CD4-positive, alpha-beta T cell (primary cell): Measurements from ENCODE around the gene SMAP1. TPM values are rescaled to one million over a fixed set of nuclear protein-coding genes. Genes with fewer than 3 reads are reported as not detected.

Source experiments
- ATAC-seq: fragments of 200-7000 bp; cut with Tn5 transposase; one replicate; pipeline ENCODE4 v1.10.0; 2022; ENCODE audit warnings: mild to moderate bottlenecking; ENCODE audit not compliant: poor library complexity
- CTCF ChIA-PET: fragments of 350-600 bp; sonication (Branson Sonifier 250); formaldehyde crosslinking; loops from one replicate; lab custom pipeline; 2021; ENCODE audit warnings: antibody characterized with exemption, inconsistent platforms; lab: Charles Lee
- POLR2A ChIA-PET: fragments of 350-600 bp; sonication (Branson Sonifier 250); formaldehyde crosslinking; loops from one replicate; lab custom pipeline; 2021; ENCODE audit warnings: antibody characterized with exemption, inconsistent platforms; lab: Charles Lee
- DNase-seq, 14 experiments: peaks; one replicate each; pipeline ENCODE4 v3.0.0-alpha.2; 2013 to 2020; ENCODE audit warnings: mixed read lengths in 2 of 14
- H3K27ac ChIP-seq, 2 donors: one replicate each; pipeline versions ENCODE4 v1.5.1 to v1.7.0; 2013; ENCODE audit warnings: low read length in 2 of 2, low read depth in 1 of 2, mild to moderate bottlenecking in 1 of 2
- H3K27me3 ChIP-seq, 2 experiments: 1 replicate in 1 of 2; 2 replicates in 1 of 2; pipeline versions ENCODE4 v1.6.1 to v1.7.0; 2013; ENCODE audit warnings: low read length in 2 of 2, control low read depth in 1 of 2, mild to moderate bottlenecking in 1 of 2, moderate library complexity in 1 of 2; ENCODE audit not compliant: insufficient read depth in 2 of 2, control insufficient read depth in 1 of 2
- H3K36me3 ChIP-seq: one replicate; pipeline ENCODE4 v1.6.1; 2013; ENCODE audit warnings: low read length, control low read depth; ENCODE audit not compliant: insufficient read depth
- H3K4me1 ChIP-seq: one replicate; pipeline ENCODE4 v1.6.1; 2013; ENCODE audit warnings: low read length, control low read depth; ENCODE audit not compliant: insufficient read depth
- H3K4me3 ChIP-seq: one replicate; pipeline ENCODE4 v1.5.1; 2013; ENCODE audit warnings: mild to moderate bottlenecking, low read length, moderate library complexity
- H3K9me3 ChIP-seq, 2 experiments: 1 replicate in 1 of 2; 2 replicates in 1 of 2; pipeline versions ENCODE4 v1.6.1 to v1.7.0; 2013; ENCODE audit warnings: low read length in 2 of 2, mild to moderate bottlenecking in 2 of 2, control low read depth in 1 of 2, moderate library complexity in 1 of 2; ENCODE audit not compliant: control insufficient read depth in 1 of 2, insufficient read depth in 1 of 2
- H3K27ac Mint-ChIP-seq: one replicate; pipeline ENCODE4 v1.8.0; 2020; ENCODE audit warnings: mixed read lengths
- H3K27me3 Mint-ChIP-seq: one replicate; pipeline ENCODE4 v1.8.0; 2021; ENCODE audit warnings: mixed read lengths
- H3K36me3 Mint-ChIP-seq: one replicate; pipeline ENCODE4 v1.8.0; 2021; ENCODE audit warnings: low read depth, mixed read lengths
- H3K4me1 Mint-ChIP-seq: one replicate; pipeline ENCODE4 v1.8.0; 2021; ENCODE audit warnings: low read depth, mixed read lengths
- H3K4me3 Mint-ChIP-seq: one replicate; pipeline ENCODE4 v1.8.0; 2020; ENCODE audit warnings: mild to moderate bottlenecking, mixed read lengths
- H3K9me3 Mint-ChIP-seq: one replicate; pipeline ENCODE4 v1.8.0; 2020; ENCODE audit warnings: mixed read lengths
- intact Hi-C, 2 experiments: fragments of 100-400 bp; cut with DNase I in 1 of 2; cut with micrococcal nuclease in 1 of 2; formaldehyde crosslinking; loops; one replicate each; pipeline versions ENCODE4 v1.15.1 to v1.9.0; 2023 to 2025; cut with DNase I, micrococcal nuclease
- total RNA-seq, 174 experiments: library from RNA in 2 of 174; stranded (reverse) in 2 of 174; gene quantifications; one replicate each; pipeline ENCODE4 v1.2.3 and lab custom pipeline; 2021 to 2026
- TF ChIP-seq, protein P1 (sequence below): fragments of 200-600 bp; IDR thresholded peaks from one replicate; pipeline ENCODE4 v1.8.0; 2022; ENCODE audit warnings: antibody characterized with exemption, mild to moderate bottlenecking

Gene SMAP1
- total RNA-seq, 2 experiments from 2014 or later, result 20.0 to 22.5 TPM

DNA sequence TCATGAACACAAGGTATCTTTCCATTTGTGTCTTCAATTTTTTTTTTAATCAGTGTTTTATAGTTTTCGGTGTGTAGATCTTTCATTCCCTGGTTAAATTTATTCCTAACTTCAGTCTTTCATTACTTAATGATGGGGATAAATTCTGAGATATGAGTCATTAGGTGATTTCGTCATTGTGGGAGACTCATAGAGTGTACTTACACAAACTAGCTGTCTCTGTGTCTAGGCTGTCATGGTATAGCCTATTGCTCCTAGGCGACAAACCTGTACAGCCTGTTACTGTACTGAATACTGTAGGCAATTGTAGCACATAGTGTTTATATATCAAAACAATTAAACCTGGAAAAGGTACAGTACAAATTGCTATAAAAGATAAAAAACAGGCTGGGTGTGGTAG, 42.1 kb downstream of the SMAP1 start:
- no peaks in the 10 kb centered on the region for H3K4me1 ChIP-seq
- peaks cover 65% of the 10 kb centered on the region for H3K4me1 Mint-ChIP-seq
- no peak overlapping the region for H3K27ac Mint-ChIP-seq
- H3K27me3 Mint-ChIP-seq, result no peaks in the 10 kb centered on the region
- no peak for ATAC-seq
- no peaks in the 10 kb centered on the region for H3K36me3 ChIP-seq
- H3K9me3 ChIP-seq, result peaks cover under 1 to 5% of the 10 kb centered on the region in 2 experiments
- H3K4me3 ChIP-seq, result no peak overlapping the region
- intact Hi-C loops, result loop anchor here (5.0 kb wide), 2 partner anchors 302 to 642 kb away; no protein-coding TSS in a partner anchor
- DNase-seq, result no peak
- ChIA-PET CTCF (interaction anchor here (3.6 kb wide), 1 partner anchor 175 kb away, joined by 15 read pairs; no protein-coding TSS in a partner anchor), POLR2A (no interaction called here)
- no peak overlapping the region for H3K4me3 Mint-ChIP-seq
- no peaks in the 10 kb centered on the region for H3K27me3 ChIP-seq
- H3K9me3 Mint-ChIP-seq, result peaks cover 9% of the 10 kb centered on the region
- H3K36me3 Mint-ChIP-seq, result peaks cover 29% of the 10 kb centered on the region
- no peak overlapping the region for H3K27ac ChIP-seq
- TF ChIP-seq, protein P1, sequence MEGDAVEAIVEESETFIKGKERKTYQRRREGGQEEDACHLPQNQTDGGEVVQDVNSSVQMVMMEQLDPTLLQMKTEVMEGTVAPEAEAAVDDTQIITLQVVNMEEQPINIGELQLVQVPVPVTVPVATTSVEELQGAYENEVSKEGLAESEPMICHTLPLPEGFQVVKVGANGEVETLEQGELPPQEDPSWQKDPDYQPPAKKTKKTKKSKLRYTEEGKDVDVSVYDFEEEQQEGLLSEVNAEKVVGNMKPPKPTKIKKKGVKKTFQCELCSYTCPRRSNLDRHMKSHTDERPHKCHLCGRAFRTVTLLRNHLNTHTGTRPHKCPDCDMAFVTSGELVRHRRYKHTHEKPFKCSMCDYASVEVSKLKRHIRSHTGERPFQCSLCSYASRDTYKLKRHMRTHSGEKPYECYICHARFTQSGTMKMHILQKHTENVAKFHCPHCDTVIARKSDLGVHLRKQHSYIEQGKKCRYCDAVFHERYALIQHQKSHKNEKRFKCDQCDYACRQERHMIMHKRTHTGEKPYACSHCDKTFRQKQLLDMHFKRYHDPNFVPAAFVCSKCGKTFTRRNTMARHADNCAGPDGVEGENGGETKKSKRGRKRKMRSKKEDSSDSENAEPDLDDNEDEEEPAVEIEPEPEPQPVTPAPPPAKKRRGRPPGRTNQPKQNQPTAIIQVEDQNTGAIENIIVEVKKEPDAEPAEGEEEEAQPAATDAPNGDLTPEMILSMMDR, result no peak

DNA sequence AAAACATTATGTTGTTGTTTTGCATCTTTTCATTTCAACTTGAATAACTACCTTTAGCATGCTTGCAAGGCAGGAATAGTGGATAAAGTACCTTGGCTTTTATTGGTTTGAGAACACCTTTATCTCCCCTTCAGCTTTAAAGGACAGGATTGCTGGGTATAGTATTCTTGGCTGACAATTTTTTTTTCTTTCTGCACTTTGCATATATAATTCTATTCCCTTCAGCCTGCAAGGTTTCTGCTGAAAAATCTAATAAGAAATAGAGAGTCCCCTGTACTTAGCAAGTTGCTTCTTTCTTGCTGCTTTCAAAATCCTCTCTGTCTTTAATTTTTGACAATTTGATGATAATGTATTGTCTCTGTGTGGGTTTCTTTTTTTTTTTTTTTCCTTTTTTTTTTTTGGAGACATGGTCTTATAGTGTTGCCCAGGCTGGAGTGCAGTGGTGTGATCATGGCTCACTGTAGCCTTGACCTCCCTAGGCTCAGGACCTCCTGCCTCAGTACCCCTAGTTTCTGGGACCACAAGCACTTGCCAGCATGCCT, 47.1 kb downstream of the SMAP1 start:
- peaks cover 58% of the 10 kb centered on the region for H3K36me3 Mint-ChIP-seq
- peaks cover 11% of the 10 kb centered on the region for H3K9me3 Mint-ChIP-seq
- H3K4me3 ChIP-seq, result no peak overlapping the region
- CTCF ChIA-PET, result no interaction called here
- no peaks in the 10 kb centered on the region for H3K27me3 Mint-ChIP-seq
- no peak for ATAC-seq
- no peak for DNase-seq
- POLR2A ChIA-PET, result no interaction called here
- TF ChIP-seq, protein P1, result no peak
- H3K27ac ChIP-seq, result no peak overlapping the region
- peaks cover 54% of the 10 kb centered on the region for H3K4me1 Mint-ChIP-seq
- H3K4me1 ChIP-seq, result peaks cover 6% of the 10 kb centered on the region
- H3K4me3 Mint-ChIP-seq, result no peak overlapping the region
- H3K27me3 ChIP-seq, result no peaks in the 10 kb centered on the region
- intact Hi-C loops, result no loop called here
- no peak overlapping the region for H3K27ac Mint-ChIP-seq
- peaks cover 5 to 13% of the 10 kb centered on the region in 2 experiments for H3K9me3 ChIP-seq
- H3K36me3 ChIP-seq, result no peaks in the 10 kb centered on the region

DNA sequence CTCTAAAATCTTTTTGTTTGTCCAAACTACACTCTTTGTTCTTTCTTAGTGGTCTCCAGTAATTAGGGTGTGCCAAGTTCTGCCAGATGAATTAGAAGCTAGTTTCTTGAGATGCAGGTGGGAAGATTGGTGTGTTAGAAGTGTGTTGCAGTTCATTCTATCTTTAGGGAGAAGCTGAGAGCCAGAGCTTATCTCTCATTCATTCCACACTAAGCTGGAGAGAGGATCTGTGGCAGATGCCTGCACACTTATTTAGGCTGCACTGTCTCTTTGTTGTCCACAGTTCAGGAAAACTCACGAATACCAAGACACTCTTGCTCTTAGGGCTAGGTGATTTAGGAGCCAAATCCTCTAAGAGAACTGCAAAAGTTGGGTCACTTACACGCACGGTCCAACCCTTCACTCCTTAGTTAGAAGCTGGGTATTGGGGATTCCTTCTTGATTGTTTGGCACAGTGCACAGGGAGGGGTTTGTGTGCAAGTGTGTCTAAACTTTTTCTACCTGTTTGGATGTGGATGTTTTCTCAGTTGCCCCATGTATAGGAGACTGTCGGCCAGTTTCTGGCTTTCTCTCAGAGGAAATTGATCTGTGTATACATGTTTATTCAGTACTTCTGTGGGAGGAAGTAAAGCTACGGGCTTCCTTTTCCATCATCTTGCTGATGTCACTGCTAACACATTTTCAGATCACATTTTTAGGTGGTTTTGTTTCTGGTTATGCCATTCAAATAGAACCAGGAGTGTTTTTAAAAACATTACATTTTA, 49.5 kb downstream of the SMAP1 start:
- TF ChIP-seq, protein P1, result no peak
- ATAC-seq (peak; percentile 92), DNase-seq (peak in 3 of 14 experiments; percentile 25 to 47 (median 27))
- Mint-ChIP-seq H3K9me3 (peaks cover 11% of the 10 kb centered on the region), H3K36me3 (peaks cover 59% of the 10 kb centered on the region), H3K4me3 (peak overlapping the region; percentile 13), H3K4me1 (peaks cover 68% of the 10 kb centered on the region), H3K27me3 (no peaks in the 10 kb centered on the region), H3K27ac (peak overlapping the region; percentile 68)
- H3K9me3 ChIP-seq, result peaks cover 5 to 13% of the 10 kb centered on the region in 2 experiments
- intact Hi-C loops, result no loop called here
- POLR2A ChIA-PET, result no interaction called here
- H3K4me3 ChIP-seq, result no peak overlapping the region
- H3K36me3 ChIP-seq, result no peaks in the 10 kb centered on the region
- CTCF ChIA-PET, result no interaction called here
- peaks cover 6% of the 10 kb centered on the region for H3K4me1 ChIP-seq
- no peak overlapping the region for H3K27ac ChIP-seq
- no peaks in the 10 kb centered on the region for H3K27me3 ChIP-seq
